Body of pancreas (tissue), 4 donors: ENCODE results near the gene GRID1.

Experiments used
- POLR2A ChIP-seq, 3 donors: fragments of 450-650 bp; IDR thresholded peaks; one replicate each; pipeline ENCODE4 v1.6.1; 2016; ENCODE audit warnings: antibody characterized with exemption in 3 of 3, mild to moderate bottlenecking in 2 of 3
- TF ChIP-seq, protein P1 (sequence below), 7 experiments: fragments of 450-650 bp in 4 of 7; fragments of 200-600 bp in 3 of 7; sonication (generic) in 3 of 7; IDR thresholded peaks; one replicate each; pipeline ENCODE4 v1.5.1; 2016 to 2019; ENCODE audit warnings: antibody characterized with exemption in 7 of 7

DNA sequence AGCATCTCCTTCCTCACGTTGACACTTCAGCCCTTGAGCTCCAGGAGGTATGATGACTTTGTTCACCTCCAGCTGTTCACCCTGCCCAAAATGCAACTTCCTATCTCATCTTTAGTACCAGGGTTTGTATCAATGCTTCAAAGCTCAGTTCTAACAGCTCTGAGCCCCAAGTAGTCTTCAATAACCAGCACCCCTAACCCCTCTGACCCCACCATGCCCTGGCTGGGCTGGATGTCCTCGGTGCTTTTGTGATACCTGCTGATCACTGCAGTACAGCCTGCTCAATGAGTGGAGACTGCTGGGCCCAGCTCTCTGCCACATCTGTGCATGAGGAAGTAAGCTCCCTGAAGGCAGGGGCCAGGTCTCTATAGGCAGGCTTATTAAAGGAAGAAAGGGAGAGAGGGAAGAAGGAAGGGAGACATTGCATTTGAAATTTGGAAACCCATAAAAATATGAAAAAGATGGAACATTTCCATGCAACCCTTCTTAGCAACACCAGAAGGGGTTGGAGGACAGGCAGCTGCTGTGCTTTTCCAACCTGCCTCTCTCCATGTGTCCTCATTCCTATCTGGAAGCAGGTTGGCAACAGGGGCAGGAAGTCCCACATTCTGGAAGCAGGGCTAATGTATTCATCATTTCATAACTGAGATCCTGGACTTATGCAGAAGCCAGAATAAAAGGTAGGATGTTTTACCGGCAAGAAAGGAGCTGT, 756.1 kb downstream of the GRID1 start:
- TF ChIP-seq, protein P1, sequence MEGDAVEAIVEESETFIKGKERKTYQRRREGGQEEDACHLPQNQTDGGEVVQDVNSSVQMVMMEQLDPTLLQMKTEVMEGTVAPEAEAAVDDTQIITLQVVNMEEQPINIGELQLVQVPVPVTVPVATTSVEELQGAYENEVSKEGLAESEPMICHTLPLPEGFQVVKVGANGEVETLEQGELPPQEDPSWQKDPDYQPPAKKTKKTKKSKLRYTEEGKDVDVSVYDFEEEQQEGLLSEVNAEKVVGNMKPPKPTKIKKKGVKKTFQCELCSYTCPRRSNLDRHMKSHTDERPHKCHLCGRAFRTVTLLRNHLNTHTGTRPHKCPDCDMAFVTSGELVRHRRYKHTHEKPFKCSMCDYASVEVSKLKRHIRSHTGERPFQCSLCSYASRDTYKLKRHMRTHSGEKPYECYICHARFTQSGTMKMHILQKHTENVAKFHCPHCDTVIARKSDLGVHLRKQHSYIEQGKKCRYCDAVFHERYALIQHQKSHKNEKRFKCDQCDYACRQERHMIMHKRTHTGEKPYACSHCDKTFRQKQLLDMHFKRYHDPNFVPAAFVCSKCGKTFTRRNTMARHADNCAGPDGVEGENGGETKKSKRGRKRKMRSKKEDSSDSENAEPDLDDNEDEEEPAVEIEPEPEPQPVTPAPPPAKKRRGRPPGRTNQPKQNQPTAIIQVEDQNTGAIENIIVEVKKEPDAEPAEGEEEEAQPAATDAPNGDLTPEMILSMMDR (IDR thresholded peaks at IDR 0.05), result no peak
- TF ChIP-seq POLR2A (IDR thresholded peaks at IDR 0.05), result no peak
